MM.1S (cell line): ENCODE results near the gene DGCR6L.
"Not testable (repeated sequence)": the region's sequence is repeated elsewhere in the genome, so short reads cannot be mapped to it uniquely, and the experiment has no call there.

ENCODE experiments used
- CTCF ChIP-seq: fragments of 300-600 bp; sonication (generic); IDR thresholded peaks from 2 replicates; pipeline ENCODE4 v1.5.1; 2016; ENCODE audit warnings: antibody characterized with exemption, low read length, mixed read lengths
- EZH2 ChIP-seq: fragments of 300-600 bp; sonication (generic); optimal IDR thresholded peaks from 2 replicates; pipeline ENCODE3; 2017; ENCODE audit warnings: low read depth, mild to moderate bottlenecking, antibody characterized with exemption, low read length, mixed read lengths
- EZH2phosphoT487 ChIP-seq: fragments of 300-600 bp; sonication (generic); IDR thresholded peaks from 2 replicates; pipeline ENCODE4 v1.6.1; 2018; ENCODE audit warnings: antibody characterized with exemption, low read length

GRCh38 chr22:20357967-20358366, 38.1 kb upstream of the DGCR6L start:
- TF ChIP-seq CTCF, EZH2phosphoT487, EZH2: not testable (repeated sequence)
